Calu3 (cell line): ENCODE results near the gene GRPEL1. TPM values are rescaled to one million over a fixed set of nuclear protein-coding genes. Genes with fewer than 3 reads are reported as not detected.
"Not testable (repeated sequence)": the region's sequence is repeated elsewhere in the genome, so short reads cannot be mapped to it uniquely, and the experiment has no call there.

ENCODE experiments used
- BruUV-seq: library from RNA; stranded (reverse); fragments of 400-500 nt; replicated peaks from 2 replicates; lab custom pipeline; 2021; lab: Mats Ljungman, UMichigan
- CTCF ChIA-PET: fragments of 300-600 bp; sonication (Branson Sonifier 250); formaldehyde crosslinking; loops from one replicate; lab custom pipeline; 2022; ENCODE audit warnings: antibody characterized with exemption; lab: Charles Lee
- DNase-seq: peaks from one replicate; pipeline ENCODE4 v3.0.0; 2022
- H3K27ac Mint-ChIP-seq: one replicate; pipeline ENCODE4 v1.8.0; 2022; ENCODE audit warnings: mixed read lengths; ENCODE audit not compliant: unreplicated experiment
- H3K27me3 Mint-ChIP-seq: one replicate; pipeline ENCODE4 v1.8.0; 2022; ENCODE audit warnings: mixed read lengths; ENCODE audit not compliant: unreplicated experiment
- H3K36me3 Mint-ChIP-seq: one replicate; pipeline ENCODE4 v1.8.0; 2022; ENCODE audit warnings: mild to moderate bottlenecking, moderate library complexity, mixed read lengths; ENCODE audit not compliant: insufficient read depth, unreplicated experiment
- H3K4me1 Mint-ChIP-seq: one replicate; pipeline ENCODE4 v1.8.0; 2022; ENCODE audit warnings: mild to moderate bottlenecking, low read depth, mixed read lengths; ENCODE audit not compliant: unreplicated experiment
- H3K4me3 Mint-ChIP-seq: one replicate; pipeline ENCODE4 v1.8.0; 2022; ENCODE audit warnings: mild to moderate bottlenecking, low read depth, moderate library complexity, mixed read lengths; ENCODE audit not compliant: unreplicated experiment
- H3K9me3 Mint-ChIP-seq: one replicate; pipeline ENCODE4 v1.8.0; 2022; ENCODE audit warnings: low read depth, mixed read lengths; ENCODE audit not compliant: unreplicated experiment
- CTCF ChIP-seq: fragments of 200-600 bp; IDR thresholded peaks from one replicate; pipeline ENCODE4 v1.8.0; 2022; ENCODE audit warnings: antibody characterized with exemption; ENCODE audit not compliant: unreplicated experiment
- intact Hi-C: fragments of 100-400 bp; cut with micrococcal nuclease; formaldehyde crosslinking; loops from one replicate; pipeline ENCODE4 v1.10.0; 2022; ENCODE audit not compliant: unreplicated experiment
- total RNA-seq: library from RNA; stranded (reverse); gene quantifications from 2 replicates; pipeline ENCODE4 v1.2.3, GENCODE V29; 2022

GRPEL1 gene
- total RNA-seq, 1 experiment from 2014 or later, result 32.2 TPM

GRCh38 chr4:7083597-7084563, 16.0 kb upstream of the GRPEL1 start:
- no peak for TF ChIP-seq CTCF
- no TSS peak for BruUV-seq
- peaks cover 13% of the 10 kb centered on the region for H3K27me3 Mint-ChIP-seq
- DNase-seq, result no peak
- H3K27ac Mint-ChIP-seq, result no peak overlapping the region
- H3K9me3 Mint-ChIP-seq, result no peaks in the 10 kb centered on the region
- no peaks in the 10 kb centered on the region for H3K4me1 Mint-ChIP-seq
- peak overlapping the region; percentile 64 for H3K4me3 Mint-ChIP-seq
- no peaks in the 10 kb centered on the region for H3K36me3 Mint-ChIP-seq
- CTCF ChIA-PET, result interaction anchor here (0.6 to 1.2 kb wide), 3 partner anchors 110 to 1277 kb away, joined by 3 to 4 read pairs (median 3); no protein-coding TSS in a partner anchor
- intact Hi-C loops, result loop anchor here (5.0 kb wide), 1 partner anchor 177 kb away; the partner anchor contains the start of gene TBC1D14

- H3K9me3 Mint-ChIP-seq, H3K36me3 Mint-ChIP-seq: not testable (repeated sequence)
These were observed 12.0 kb upstream of the GRPEL1 start for GRCh38 chr4:7079909-7080308.

GRCh38 chr4:7079483-7079882, 11.6 kb upstream of the GRPEL1 start:
- H3K36me3 Mint-ChIP-seq, CTCF ChIA-PET, H3K9me3 Mint-ChIP-seq, H3K4me1 Mint-ChIP-seq, H3K4me3 Mint-ChIP-seq, DNase-seq, BruUV-seq, H3K27ac Mint-ChIP-seq: not testable (repeated sequence)
- peaks cover 13% of the 10 kb centered on the region for H3K27me3 Mint-ChIP-seq
- intact Hi-C loops, result loop anchor here (10.0 kb wide), 1 partner anchor 95 kb away; no protein-coding TSS in a partner anchor

More at GRCh38 chr4:7079909-7080308, 12.0 kb upstream of the GRPEL1 start:
- DNase-seq, H3K4me3 Mint-ChIP-seq, CTCF ChIA-PET, BruUV-seq, H3K27ac Mint-ChIP-seq, H3K4me1 Mint-ChIP-seq: not testable (repeated sequence)
- intact Hi-C loops, result loop anchor here (5.0 to 10.0 kb wide), 2 partner anchors 95 to 173 kb away; partner anchors contain the start of gene TBC1D14
- peaks cover 13% of the 10 kb centered on the region for H3K27me3 Mint-ChIP-seq

- Mint-ChIP-seq H3K9me3 (no peaks in the 10 kb centered on the region), H3K27ac (no peak overlapping the region), H3K27me3 (peaks cover 15% of the 10 kb centered on the region), H3K4me1 (no peaks in the 10 kb centered on the region), H3K36me3 (no peaks in the 10 kb centered on the region), H3K4me3 (no peak overlapping the region)
- no TSS peak for BruUV-seq
- no peak for DNase-seq
- no peak for TF ChIP-seq CTCF
- intact Hi-C loops, result loop anchor here (10.0 kb wide), 1 partner anchor 93 kb away; no protein-coding TSS in a partner anchor
- CTCF ChIA-PET, result no interaction called here
These were observed 10.2 kb upstream of the GRPEL1 start for GRCh38 chr4:7078025-7078424.

- no peaks in the 10 kb centered on the region for H3K36me3 Mint-ChIP-seq
- no peak for TF ChIP-seq CTCF
- BruUV-seq, result no TSS peak
- DNase-seq, result no peak
- H3K4me3 Mint-ChIP-seq, result no peak overlapping the region
- H3K9me3 Mint-ChIP-seq, result no peaks in the 10 kb centered on the region
- peaks cover 22% of the 10 kb centered on the region for H3K27me3 Mint-ChIP-seq
- CTCF ChIA-PET, result no interaction called here
- intact Hi-C loops, result loop anchor here (10.0 kb wide), 1 partner anchor 93 kb away; no protein-coding TSS in a partner anchor
- H3K4me1 Mint-ChIP-seq, result no peaks in the 10 kb centered on the region
- no peak overlapping the region for H3K27ac Mint-ChIP-seq
These were observed 9.5 kb upstream of the GRPEL1 start for GRCh38 chr4:7077371-7077770.
